GM19463 (cell line): ENCODE measurements around the gene MYOD1.

Source experiments
- ATAC-seq: cut with Tn5 transposase; IDR thresholded peaks from one replicate; pipeline ENCODE4 v1.9.1; 2021; ENCODE audit warnings: mild to moderate bottlenecking, moderate library complexity; ENCODE audit not compliant: unreplicated experiment

MYOD1 gene

DNA sequence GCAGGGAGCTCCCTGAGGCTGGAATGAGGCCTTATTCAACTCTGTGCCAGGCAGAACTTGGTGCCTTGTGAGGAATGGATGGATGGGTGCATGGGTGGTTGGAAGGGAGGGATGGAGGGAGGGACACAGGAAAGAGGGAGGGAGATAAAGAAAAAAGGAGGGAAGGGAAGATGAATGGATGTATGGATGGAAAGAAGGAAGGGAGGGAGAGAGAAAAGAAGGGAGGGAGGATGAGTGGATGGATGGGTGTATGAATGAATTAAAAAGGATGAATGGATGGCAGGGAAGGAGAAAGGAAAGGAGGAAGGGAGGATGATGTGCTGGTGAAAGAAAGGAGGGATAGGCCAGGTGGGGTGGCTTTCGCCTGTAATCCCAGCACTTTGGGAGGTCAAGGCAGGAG lies 49.8 kb downstream of the MYOD1 start:
- no peak for ATAC-seq

GRCh38 chr11:17770048-17770652 lies 50.8 kb downstream of the MYOD1 start:
- ATAC-seq: no peak

- ATAC-seq: no peak
Observed at GRCh38 chr11:17770917-17771316, 51.5 kb downstream of the MYOD1 start.

GRCh38 chr11:17771415-17771814 lies 52.0 kb downstream of the MYOD1 start:
- ATAC-seq: no peak
